SH-SY5Y (cell line): ENCODE results near the gene TMEM240.

Experiments
- GATA2 ChIP-seq: IDR thresholded peaks from 2 replicates; pipeline ENCODE4 v1.6.1; 2011; ENCODE audit warnings: mild to moderate bottlenecking, low read depth, low read length
- GATA3 ChIP-seq: IDR thresholded peaks from 2 replicates; pipeline ENCODE4 v1.6.1; 2011; ENCODE audit warnings: low read depth, mild to moderate bottlenecking, low read length, moderate library complexity

The TMEM240 gene

DNA sequence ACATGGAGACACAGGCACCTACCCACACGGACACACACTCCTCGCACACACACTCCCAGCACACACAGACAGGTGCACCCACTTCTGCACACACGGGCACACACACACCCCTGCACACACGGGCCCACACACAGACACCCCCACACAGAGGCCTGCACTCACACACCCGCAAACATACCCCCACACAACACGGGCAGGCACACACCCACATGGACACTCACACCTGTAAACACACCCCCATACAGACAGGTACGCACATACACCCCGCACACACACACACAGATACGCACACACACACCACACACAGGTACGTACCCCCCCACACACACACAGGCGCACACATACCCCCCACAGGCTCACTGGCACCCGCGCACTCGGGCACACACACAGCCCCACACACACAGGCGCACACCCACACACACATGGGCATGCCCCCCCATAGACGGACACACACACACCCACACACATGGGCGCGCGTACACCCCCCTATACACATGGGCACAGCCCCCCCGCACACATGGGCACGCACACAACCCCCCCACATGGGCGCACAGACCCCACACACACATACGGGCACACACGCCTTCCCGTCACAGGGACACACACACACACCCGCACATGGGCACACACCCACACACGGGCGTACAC is 22.3 kb downstream of the TMEM240 start:
- no peak for TF ChIP-seq GATA2
- TF ChIP-seq GATA3: no peak

DNA sequence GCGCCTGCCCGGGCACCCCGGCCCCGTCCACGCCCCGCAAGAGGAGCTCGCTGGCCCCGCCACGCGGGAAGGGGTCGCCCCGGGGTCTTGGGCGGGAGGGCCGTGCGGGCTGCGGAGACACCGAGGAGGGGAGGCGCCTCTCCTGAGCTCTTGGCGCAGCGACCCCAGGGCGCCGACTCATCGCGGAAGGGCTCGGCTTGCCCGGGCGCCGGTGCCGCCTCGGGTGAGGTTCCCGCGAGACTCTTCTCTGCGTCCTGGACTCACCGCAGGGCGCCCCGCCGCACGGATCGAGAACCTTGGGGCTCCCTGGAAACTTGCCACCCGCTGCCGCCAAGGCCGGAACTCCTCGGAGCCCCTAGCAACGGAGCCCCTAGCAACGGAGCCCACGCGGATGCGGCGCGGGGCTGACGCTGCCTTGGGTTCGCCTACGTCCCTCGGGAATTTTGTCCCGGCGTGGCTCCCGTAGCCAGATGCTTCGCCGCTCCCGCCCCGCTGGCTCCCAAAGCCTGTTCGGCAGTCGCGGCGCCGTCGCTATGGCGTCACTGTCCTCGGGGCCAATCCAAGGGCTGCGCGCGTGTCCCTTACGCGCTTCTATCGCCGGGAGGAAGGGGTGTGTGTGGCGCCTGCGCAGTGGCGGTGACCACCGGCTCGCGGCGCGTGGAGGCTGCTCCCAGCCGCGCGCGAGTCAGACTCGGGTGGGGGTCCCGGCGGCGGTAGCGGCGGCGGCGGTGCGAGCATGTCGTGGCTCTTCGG is 28.7 kb downstream of the TMEM240 start, which contains the start of gene ATAD3A:
TSS of gene ATAD3A (plus strand) at position 630 of the 753 bp plus-strand sequence. CDS start at position 737, 107 bp downstream.
- TF ChIP-seq GATA3 (no peak), GATA2 (no peak)

DNA sequence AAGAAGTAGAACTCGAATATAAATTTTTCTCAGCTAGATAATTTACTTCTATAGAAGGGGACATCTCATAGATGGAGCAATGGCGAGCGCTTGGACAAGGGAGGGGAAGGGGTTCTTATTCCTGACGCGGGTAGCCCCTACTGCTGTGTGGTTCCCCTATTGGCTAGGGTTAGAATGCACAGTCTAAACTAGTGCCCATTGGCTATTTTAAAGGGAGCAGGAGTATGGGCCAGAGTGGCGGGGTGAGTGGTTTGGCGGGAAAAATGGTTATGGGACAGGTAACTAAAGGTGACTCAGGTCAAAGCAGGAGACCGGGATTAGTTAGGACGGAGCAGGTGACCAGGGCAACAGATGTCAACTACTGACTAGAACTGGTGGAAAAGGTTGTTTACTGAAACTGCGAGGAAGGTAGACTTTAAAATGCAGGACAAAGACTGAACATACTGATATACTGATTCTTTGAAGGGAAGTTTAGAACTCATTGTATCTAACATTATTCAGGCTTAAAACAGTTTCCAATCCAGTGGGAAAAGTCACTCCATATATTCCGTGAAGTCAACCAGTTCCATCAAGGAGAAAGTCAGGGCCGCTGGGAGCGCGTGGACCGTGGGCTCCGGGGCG is 29.4 kb downstream of the TMEM240 start:
- no peak for TF ChIP-seq GATA2
- TF ChIP-seq GATA3: no peak

DNA sequence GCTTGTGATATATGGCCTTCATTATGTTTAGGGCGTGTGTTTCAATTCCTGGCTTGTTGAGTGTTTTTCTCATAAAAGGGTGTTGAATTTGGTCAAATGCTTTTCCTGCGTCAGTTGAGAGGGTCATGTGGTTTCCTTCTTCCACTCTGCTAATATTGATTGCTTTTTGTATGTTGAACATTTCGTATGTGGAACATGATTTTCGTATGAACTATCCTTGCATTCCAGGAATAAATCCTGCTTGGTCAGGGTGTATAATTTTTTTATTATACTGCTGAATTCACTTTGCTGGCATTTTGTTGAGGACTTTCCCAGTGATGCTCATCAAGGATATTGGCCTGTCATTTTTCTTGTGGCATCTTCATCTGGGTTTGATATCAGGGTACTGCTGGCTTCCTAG is 33.1 kb downstream of the TMEM240 start:
- TF ChIP-seq GATA2: no peak
- no peak for TF ChIP-seq GATA3

DNA sequence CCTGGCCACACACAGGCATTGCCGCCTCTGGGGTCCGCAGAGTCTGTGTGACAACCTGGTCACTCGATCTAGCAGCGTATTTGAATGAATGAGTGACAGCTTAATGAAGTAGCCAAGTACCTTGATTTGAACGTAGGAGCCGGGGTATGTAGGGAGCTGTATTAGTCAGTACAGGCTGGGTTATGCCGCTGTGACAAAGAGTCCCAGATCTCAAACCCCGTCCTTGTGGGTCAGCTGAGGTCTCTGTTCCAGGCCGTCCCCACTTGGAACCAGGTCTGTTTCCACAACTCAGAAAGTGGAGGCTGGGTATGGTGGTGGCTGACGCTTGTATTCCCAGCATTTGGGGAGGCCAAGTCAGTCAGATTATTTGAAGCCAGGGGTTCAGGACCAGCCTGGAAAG is 48.8 kb downstream of the TMEM240 start:
- TF ChIP-seq GATA2 (no peak), GATA3 (no peak)

DNA sequence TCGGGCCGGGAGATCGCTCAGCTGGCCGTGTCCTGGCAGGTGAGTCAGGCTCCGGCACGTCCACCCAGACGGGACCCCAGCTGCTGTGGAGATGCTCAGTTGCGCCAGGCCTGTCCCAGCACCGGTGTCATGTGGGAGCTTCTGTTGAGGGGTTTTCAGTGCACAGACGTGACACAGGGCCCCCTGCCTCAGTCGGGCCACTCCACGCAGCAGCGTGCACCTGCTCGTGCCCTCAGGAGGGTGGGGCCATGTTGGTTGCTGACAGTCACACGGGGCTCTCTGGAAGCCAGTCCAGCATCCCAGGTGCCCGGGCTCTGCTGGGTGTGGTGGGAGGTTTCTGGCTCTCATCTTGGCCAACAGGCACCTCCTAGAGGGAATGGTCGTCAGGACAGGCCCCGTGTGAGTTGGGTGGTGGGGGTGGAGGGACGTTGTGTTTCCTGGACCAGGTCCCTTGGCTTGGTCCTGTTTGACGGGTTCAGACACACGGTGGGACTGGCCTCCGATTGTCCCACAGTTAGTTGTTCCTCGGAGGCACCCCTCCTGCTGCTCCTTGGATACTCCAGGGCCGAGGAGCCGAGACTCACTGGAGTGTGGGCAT is 49.7 kb downstream of the TMEM240 start:
- no peak for TF ChIP-seq GATA2

DNA sequence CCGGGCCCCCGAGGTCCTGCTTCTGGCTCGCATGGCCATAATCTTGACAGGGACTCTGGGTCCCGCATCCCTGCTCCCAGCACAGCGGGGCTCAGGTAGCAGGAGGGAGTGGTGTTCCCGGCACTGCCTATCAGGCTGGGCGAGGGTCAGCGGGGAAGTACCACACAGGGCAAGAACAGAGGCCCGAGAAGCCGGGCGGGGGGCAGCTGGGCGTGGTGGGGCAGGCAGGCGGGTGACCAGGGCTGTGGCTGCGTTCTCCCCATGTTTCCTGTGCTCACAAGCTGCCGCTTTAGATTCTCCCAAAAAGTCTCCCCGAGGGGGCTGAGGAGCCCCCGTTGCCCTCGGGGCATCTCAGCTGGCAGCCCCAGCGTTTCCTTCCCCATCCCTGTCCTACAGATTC is 50.6 kb downstream of the TMEM240 start:
- TF ChIP-seq GATA2: no peak
- TF ChIP-seq GATA3: no peak

DNA sequence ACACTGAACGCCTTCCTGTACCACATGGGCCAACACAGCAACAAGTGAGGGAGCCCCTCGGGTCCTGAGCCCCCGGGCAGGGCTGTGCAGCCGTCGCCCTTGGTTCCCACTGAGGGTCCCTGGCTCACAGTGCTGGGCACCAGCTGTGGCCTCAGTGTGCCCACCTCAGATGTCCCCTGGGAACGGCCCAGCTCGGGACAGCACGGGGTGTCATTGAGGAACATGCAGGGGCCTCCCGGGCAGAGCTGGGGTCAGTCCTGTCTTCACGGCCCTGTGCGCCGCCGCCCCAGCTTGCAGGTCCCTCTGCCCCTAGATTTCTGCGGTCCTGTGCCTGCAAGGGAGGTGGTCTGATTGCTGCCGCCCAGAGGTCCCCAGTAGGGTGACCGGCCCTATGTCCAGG is 51.2 kb downstream of the TMEM240 start:
- TF ChIP-seq GATA3 (no peak), GATA2 (no peak)

DNA sequence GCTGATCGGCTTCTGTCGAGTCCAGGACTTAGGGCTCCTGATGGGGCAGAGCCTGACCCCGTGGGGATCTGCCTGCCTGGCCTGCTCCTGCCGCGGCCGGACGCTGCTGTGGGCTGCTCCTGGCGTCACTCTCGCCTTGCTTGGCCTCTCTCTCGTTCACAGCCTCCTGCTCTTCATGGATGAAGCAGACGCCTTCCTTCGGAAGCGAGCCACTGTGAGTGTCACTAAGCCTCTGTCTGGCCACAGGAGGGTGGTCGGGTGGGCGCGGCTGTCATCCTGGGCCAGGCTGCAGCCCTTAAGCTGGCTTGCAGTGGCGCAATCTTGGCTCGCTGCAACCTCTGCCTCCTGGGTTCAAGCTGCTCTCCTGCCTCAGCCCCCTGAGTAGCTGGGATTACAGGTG is 52.7 kb downstream of the TMEM240 start:
- no peak for TF ChIP-seq GATA2
